Measurements from ENCODE around the gene TGM5. TPM values are rescaled to one million over a fixed set of nuclear protein-coding genes. Genes with fewer than 3 reads are reported as not detected.

TGM5 gene, protein sequence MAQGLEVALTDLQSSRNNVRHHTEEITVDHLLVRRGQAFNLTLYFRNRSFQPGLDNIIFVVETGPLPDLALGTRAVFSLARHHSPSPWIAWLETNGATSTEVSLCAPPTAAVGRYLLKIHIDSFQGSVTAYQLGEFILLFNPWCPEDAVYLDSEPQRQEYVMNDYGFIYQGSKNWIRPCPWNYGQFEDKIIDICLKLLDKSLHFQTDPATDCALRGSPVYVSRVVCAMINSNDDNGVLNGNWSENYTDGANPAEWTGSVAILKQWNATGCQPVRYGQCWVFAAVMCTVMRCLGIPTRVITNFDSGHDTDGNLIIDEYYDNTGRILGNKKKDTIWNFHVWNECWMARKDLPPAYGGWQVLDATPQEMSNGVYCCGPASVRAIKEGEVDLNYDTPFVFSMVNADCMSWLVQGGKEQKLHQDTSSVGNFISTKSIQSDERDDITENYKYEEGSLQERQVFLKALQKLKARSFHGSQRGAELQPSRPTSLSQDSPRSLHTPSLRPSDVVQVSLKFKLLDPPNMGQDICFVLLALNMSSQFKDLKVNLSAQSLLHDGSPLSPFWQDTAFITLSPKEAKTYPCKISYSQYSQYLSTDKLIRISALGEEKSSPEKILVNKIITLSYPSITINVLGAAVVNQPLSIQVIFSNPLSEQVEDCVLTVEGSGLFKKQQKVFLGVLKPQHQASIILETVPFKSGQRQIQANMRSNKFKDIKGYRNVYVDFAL
- total RNA-seq: 0.26 TPM in 1 of 2 replicates, not detected in the other

DNA sequence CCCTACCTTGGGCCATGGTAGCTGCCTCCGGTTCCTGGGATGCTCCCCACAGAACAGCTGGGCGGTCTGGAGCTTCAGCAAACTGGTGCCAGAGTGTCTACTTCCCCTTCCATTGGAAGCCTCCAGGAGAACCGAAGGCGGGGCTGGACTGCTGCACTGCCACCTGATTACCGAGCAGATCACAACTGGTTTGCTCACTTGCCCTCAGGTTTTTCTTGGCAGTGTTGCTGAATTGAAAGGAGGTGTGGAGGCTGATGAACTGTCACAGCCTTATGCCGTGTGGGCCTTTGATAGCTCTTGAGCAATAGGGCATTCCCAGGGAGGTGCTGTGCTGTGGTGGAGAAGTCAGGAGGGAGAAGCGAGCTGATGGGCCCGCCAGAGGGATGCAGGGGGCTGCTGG is at the start of gene TGM5:
Gene TGM5 (minus strand): TSS at position 95 of the 400 bp plus-strand sequence. CDS start 79 bp downstream, at position 16.

DNA sequence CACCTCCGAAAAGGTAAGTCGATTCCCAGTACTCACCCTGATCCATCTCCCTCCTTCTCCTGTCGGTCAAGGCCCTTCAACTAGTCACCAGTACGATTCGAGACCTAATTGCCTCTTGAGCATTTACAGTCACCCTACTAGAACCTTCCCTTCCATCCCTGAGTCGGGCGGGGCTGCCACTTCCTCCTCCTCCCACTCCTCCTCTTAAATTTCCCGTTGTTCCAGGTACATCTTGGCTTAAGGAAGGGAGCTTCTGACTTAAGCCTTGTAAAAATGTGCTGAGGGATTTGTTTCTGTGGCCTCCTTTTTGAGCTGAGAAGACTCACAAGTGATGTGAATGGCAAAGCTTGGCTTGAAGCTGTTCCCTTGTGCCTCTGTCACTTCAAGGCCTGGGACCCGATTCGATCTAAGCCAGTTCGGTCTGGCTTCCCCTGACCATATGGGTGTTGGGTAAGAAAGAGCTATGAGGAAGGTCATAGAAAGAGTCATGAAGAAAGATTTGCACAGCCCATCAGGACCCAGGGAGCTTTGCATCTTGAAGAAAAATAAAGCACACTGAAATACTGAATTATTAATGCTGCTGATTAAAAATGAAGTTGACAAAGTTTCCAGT is 35.6 kb upstream of the TGM5 start, which contains the start of gene TGM7:
Gene TGM7 (minus strand): TSS at position 51 of the 613 bp plus-strand sequence.

DNA sequence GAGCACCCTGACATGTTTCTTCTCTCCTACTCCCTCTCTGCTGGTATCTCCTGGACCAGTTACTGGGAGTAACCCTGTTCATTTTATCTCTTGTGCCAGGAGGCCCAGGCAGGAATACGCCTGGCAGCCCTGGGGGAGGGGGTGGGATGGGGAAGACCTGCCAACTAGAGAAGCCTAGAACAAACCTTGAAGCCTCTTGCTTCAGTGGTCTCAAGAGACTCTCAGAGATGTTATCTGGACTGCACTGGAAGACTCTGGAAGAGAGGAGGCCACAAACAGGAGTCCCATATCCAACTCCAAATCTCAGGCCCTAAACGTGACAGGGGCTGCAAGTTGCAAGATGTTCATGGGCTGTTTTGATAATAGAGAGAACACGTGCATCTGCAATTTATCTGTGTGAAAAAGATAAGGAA is 45.7 kb downstream of the TGM5 start, which contains the start of gene EPB42:
Gene EPB42 (minus strand): TSS at position 28 of the 413 bp plus-strand sequence. CDS start 193 bp downstream, outside the sequence.

DNA sequence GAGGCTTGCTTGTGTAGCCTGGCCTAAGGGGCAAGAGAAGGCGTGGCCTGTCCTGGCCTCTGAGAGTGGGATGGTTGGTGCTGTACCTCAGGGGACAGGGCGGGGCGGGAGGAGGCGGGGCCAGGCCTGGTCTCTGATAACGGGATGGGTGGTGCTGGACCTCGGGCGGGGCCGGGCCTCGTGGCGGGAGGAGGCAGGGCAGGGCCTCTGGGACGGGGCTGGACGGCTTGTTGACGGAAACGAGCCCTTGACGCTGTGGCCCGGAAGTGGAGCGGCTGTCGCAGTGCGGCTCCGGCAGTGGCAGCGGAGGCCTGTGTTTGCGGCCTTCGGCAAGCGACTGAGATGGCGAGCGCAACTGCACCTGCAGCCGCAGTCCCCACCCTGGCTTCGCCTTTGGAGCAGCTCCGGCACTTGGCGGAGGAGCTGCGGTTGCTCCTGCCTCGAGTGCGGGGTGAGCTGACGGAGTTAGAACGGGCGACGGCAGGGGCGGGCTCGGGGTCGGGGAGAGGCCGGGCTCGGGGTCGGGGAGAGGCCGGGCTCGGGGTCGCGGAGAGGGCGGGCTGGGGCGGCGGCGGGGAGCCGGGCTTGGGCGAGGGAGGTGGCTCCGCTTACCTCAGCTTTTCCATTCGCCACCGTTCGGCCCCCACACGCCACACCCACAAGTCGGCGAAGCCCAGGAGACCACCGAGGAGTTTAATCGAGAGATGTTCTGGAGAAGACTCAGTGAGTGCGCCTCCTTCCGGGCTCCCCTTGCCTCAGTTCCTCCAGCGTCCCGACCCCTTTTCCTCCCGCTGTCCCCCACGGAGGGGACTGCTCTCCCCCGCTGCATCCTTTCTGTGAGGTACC is 81.3 kb downstream of the TGM5 start, which contains the start of gene CCNDBP1:
Gene CCNDBP1 (plus strand): TSS at position 247 of the 846 bp plus-strand sequence. CDS start 96 bp downstream, at position 343.

Other genes with a start within 250 kb of the TGM5 start
- gene UBR1, start 160.9 kb downstream of the TGM5 start, total RNA-seq: 30.3 and 39.9 TPM in 2 replicates
- gene TMEM62, start 133.3 kb downstream of the TGM5 start, total RNA-seq: 12.7 and 12.8 TPM in 2 replicates
- gene CCNDBP1, start 81.5 kb downstream of the TGM5 start, total RNA-seq: 53.5 and 66.1 TPM in 2 replicates
- 0.23 TPM in 1 of 2 replicates, not detected in the other for gene EPB42, start 45.9 kb downstream of the TGM5 start, total RNA-seq
- gene TGM7, start 35.3 kb upstream of the TGM5 start, total RNA-seq: not detected in 2 replicates
- gene LCMT2, start 63.6 kb upstream of the TGM5 start, total RNA-seq: 7.2 and 8.6 TPM in 2 replicates
- gene ZSCAN29, start 104.1 kb upstream of the TGM5 start, total RNA-seq: 16.7 and 17.8 TPM in 2 replicates
- 15.4 and 18.4 TPM in 2 replicates for gene TUBGCP4, start 104.2 kb upstream of the TGM5 start, total RNA-seq
- gene TP53BP1, start 226.2 kb upstream of the TGM5 start, total RNA-seq: 100 and 102 TPM in 2 replicates